Transverse colon (tissue), 4 donors: ENCODE results near the gene ZNF488.

ENCODE experiments used
- EP300 ChIP-seq: sonication (generic); formaldehyde crosslinking; IDR thresholded peaks from one replicate; pipeline ENCODE4 v1.6.1; 2017; ENCODE audit warnings: antibody characterized with exemption, low read depth
- POLR2A ChIP-seq: fragments of 450-650 bp; IDR thresholded peaks from one replicate; pipeline ENCODE4 v1.6.1; 2016; ENCODE audit warnings: antibody characterized with exemption, mild to moderate bottlenecking, moderate library complexity
- POLR2AphosphoS5 ChIP-seq, 3 donors: sonication (generic); formaldehyde crosslinking; IDR thresholded peaks; one replicate each; pipeline ENCODE4 v1.6.1; 2016; ENCODE audit warnings: antibody characterized with exemption in 3 of 3
- TF ChIP-seq, protein P1 (sequence below), 5 experiments: fragments of 200-600 bp in 3 of 5; fragments of 450-650 bp in 2 of 5; sonication (generic) in 3 of 5; IDR thresholded peaks; 1 replicate in 2 of 5; 2 replicates in 3 of 5; pipeline ENCODE4 v1.5.1; 2016 to 2017; ENCODE audit warnings: antibody characterized with exemption in 5 of 5, inconsistent platforms in 3 of 5, mild to moderate bottlenecking in 2 of 5, moderate library complexity in 1 of 5

DNA sequence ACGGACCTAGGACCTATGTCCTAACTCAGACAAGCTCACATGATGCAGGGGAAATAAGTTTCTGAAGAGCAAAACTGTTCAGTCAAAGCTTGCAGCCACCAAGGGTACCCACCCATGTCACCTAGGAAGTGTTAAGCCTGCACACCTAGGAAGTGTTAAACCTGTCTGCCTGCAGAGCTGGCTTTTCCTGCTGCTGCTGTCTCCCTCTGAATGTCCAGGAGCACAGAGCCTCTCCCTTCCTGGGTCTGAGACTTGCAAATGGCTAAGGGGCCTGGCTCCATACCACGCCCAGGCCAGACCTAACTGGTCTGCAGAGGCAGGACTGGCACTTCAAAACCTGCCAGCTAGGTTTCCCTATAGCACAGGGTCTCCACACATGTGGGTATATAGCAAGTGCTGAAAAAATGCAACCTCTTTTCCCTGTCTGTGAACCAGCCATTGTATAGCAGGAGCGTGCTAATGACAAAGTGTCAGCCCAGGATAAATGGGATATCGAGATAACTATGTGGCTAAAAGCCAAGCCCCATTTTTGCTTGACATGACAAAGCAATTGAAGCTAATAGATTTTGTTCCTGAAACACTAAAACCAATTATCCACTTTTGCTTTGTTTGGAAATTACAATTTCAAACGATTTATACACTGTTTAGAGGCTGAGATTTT, 60.3 kb downstream of the ZNF488 start:
- no peak for TF ChIP-seq POLR2A
- TF ChIP-seq, protein P1, sequence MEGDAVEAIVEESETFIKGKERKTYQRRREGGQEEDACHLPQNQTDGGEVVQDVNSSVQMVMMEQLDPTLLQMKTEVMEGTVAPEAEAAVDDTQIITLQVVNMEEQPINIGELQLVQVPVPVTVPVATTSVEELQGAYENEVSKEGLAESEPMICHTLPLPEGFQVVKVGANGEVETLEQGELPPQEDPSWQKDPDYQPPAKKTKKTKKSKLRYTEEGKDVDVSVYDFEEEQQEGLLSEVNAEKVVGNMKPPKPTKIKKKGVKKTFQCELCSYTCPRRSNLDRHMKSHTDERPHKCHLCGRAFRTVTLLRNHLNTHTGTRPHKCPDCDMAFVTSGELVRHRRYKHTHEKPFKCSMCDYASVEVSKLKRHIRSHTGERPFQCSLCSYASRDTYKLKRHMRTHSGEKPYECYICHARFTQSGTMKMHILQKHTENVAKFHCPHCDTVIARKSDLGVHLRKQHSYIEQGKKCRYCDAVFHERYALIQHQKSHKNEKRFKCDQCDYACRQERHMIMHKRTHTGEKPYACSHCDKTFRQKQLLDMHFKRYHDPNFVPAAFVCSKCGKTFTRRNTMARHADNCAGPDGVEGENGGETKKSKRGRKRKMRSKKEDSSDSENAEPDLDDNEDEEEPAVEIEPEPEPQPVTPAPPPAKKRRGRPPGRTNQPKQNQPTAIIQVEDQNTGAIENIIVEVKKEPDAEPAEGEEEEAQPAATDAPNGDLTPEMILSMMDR (IDR thresholded peaks at IDR 0.05) = no peak
- TF ChIP-seq POLR2AphosphoS5 (IDR thresholded peaks at IDR 0.05) = no peak
- TF ChIP-seq EP300 = no peak
